ENCODE results near the gene GALNT2. TPM values are rescaled to one million over a fixed set of nuclear protein-coding genes. Genes with fewer than 3 reads are reported as not detected.

GALNT2 gene
- total RNA-seq, 1 experiment from 2014 or later: 42.8 TPM

DNA sequence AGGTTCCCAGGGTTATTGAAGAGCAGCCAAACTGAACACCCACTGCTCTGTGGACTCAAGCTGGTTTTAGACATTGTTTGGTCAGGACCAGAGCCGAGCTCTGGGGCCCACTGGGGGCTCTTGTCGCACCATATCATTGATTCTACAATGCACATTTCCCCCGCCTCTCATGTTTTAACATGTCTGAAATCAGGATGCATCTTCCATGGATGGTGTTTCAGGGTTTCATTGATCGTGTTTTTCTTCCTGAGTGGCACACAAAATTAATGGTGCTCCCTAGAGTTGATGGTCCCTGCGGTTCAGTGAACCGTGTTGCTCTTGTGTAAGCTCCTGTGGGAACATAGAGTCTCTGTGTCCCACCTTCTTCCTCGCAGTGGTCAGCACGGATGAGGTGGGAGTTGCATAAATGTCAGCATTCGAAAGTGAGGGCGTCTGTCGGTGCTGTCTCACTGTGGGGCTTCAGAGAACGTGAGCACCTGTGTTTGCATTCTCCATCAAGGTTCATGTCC lies 38.3 kb downstream of the GALNT2 start:
- DNase-seq (ENCODE audit: low spot score): no peak
- in situ Hi-C loops (cut with HindIII; ENCODE audit: low sequenced_read_pairs): no loop called here

DNA sequence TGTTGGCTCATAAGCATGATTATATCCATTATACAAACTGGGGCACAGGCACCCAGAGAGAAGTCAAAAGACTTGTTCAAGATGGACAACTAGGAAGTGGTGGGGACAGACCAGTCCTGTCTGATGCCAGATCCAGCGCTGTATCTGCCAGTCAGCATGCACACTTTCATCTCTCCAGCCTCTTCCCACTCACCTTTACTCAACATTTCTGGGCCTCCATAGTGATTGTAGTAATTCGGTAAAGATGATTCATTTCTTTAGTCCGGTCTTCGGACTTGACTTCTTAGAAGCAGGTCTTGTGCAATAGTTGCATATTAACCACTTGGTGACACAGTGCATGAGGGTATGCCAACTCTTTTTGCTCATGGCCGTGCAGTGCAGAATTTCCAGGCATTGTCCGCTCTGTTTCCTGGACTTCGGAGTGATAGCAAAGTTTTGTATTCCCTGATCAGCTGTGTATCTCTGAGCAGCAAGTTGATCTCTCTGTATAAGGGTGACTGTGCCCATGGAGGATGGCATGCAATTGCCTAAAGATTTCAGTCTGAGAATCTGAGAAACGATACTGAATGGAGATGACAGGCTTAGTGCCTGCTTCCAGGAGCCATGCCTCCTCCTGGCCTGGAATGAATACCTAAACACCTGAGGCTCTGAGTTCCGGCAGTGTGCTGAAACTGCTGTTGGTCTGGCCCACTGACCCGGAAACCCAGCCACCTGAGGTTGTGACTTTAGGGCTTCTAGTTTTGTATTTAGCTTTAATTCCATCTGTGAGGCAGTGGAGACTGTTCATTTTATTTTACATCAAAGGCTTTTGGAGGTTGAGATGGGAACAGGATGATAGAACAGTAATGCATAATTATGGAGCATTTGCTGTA lies 39.0 kb downstream of the GALNT2 start:
- in situ Hi-C loops (cut with HindIII; ENCODE audit: low sequenced_read_pairs): no loop called here
- no peak for DNase-seq (ENCODE audit: low spot score)

GRCh38 chr1:230107941-230108340 lies 40.9 kb downstream of the GALNT2 start:
- in situ Hi-C loops (cut with HindIII; ENCODE audit: low sequenced_read_pairs): no loop called here
- DNase-seq (ENCODE audit: low spot score): no peak

GRCh38 chr1:230108580-230108979 lies 41.5 kb downstream of the GALNT2 start:
- in situ Hi-C loops (cut with HindIII; ENCODE audit: low sequenced_read_pairs): no loop called here
- DNase-seq (ENCODE audit: low spot score): no peak

- in situ Hi-C loops (cut with HindIII; ENCODE audit: low sequenced_read_pairs): no loop called here
These were observed 42.0 kb downstream of the GALNT2 start for GRCh38 chr1:230109066-230109465.

DNA sequence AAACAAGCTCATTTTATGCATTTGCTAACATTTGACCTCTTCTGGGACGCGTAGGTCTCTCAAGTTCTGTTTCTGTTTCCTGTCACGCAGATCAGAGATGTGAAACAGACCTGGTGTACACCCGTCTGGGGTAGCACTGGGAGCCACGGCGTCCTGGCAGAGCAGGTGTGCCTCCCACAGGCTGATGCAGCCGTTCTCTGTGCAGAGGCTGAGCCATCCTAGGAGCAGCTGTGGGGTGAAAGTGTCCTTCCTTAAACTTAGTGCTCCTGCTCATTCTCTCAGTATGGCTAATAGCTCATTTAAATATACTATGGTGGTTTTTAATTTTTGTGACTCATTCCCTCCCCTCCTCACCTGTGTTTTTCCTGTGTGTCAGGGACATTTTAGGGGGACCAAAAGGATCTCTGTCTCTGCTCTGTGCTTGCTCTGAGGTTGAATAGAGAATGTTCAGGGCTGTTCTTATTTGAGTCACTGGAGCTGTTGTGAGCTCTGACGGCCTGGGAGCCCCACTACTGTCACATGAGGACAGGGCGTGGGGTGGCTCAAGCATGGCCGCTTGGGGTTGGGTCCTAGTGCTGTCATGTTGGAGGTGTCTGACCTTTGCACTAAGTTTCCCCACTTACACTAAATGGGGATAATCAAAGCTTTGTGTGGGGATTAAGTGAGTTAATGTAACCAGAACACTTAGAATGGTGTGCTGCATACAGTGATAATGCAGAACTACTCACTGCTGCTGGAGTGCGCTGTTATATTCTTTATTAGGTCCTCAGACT lies 43.0 kb downstream of the GALNT2 start:
- in situ Hi-C loops (cut with HindIII; ENCODE audit: low sequenced_read_pairs): no loop called here
- no peak for DNase-seq (ENCODE audit: low spot score)

More at GRCh38 chr1:230109066-230109465, 42.0 kb downstream of the GALNT2 start:
- DNase-seq (ENCODE audit: low spot score): no peak

DNA sequence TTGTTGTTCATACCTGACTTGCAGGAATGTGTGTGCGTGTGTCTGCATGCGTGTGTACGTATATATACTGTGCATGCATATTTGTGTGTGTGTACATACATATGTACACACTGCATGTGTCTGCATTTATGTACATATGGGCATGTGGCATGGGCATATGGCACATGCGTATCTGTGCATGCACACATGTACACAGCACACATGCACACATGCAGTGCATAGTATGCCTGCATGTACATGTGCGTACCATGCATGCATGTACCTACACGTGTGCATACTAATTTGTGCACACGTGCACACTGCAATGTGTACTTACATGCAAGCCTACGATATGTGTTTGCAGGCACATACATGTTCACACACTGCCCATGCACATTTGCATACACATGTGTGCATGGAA lies 43.9 kb downstream of the GALNT2 start:
- DNase-seq (ENCODE audit: low spot score): no peak

DNA sequence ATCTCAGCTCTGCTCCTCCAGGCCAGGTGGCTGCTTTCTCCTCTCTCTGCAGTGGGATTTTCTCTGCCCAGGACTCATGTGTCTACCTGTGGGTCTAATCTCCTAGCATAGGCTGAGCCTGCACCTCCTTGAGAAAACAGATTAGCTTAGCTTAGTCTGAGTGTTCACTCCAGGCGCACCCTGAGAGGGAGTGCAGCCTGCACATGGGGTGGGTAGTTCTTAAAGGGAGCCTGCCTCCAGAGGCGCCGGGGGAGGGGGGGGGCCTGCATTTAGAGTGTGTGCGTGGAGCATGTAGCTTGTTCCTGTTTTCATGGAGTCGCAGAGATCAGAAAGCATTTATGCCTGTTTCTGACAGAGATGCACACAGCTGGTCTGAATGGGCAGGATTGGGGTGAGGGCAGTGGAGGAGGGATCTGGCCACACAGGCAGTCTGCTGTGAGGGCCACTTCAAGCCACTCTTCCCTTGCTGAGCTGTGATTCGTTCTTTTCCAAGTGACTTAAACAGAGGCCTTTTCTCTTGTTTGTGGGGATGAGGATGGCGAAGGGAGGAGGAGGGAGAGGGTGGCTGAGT lies 45.2 kb downstream of the GALNT2 start:
- in situ Hi-C loops (cut with HindIII; ENCODE audit: low sequenced_read_pairs): no loop called here
- no peak for DNase-seq (ENCODE audit: low spot score)

More for the DNA sequence above, 43.9 kb downstream of the GALNT2 start:
- in situ Hi-C loops (cut with HindIII; ENCODE audit: low sequenced_read_pairs): no loop called here

DNA sequence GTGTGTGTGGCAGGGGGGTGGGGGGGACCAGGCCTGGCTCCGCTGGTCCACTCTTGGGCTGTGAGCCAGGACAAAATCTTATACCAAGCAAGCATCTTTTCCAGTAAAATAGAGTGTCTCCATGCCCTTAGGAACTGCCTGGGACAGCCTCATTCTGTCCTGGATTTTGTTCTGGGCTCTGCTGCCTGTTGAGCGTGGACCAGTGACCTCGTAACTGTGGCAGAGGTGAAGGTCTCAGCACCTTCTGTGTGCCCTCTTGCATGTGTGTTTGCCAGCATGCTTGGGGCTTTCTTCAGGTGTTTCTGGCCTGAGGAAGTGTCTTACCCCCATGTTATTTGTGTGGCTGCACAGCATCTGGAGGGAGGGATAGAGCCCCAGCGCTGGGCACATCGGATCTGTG lies 45.7 kb downstream of the GALNT2 start:
- DNase-seq (ENCODE audit: low spot score): no peak
- in situ Hi-C loops (cut with HindIII; ENCODE audit: low sequenced_read_pairs): no loop called here

DNA sequence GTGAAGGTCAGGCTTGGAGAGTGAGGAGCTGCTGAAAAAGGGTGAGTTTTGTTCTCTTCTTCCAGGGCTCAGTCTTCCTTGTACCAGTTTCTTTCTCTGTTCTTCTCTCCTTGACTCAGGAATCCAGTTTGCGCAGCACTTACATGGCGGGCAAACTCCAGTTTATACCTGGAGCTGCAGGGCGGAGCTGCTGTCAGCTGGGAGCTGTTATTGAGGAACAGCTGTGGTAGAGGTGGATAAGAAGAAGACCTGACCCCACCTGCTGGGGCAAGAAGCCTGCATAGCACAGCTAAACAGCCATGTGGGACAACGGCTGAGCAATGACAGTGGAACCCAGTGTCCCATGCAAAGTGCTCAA lies 46.2 kb downstream of the GALNT2 start:
- DNase-seq (ENCODE audit: low spot score): no peak
- in situ Hi-C loops (cut with HindIII; ENCODE audit: low sequenced_read_pairs): no loop called here

DNA sequence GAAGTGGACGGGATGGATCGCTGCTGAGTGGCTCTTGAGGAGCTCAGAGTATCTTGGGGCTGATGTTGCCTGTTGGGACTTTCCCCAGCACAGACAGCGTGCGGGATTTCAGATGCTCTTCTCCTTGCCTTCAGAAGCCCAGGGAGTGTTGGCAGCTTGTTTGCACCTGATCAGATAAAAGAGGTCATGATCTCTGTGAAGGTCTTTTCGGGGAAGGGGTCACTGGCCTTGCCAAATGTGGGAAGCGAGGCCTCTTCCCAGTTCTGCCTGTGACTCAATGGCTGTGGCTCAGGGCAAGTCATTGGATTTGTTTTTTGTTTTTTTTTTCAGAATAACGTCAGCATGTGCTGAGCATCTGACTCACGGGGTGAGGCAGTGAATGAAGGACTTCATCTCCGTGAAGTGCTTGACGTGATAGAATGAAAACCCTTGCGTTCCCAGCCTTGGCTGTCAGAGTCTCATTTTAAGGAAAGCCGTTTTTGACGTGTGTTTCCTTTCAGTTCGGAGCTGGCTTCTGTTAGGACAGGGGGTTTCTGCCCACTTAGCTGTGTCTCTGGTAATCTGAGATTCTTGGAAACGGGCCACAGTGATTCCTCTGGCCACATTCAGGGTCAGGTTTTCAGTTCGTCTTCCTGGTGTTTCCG lies 46.7 kb downstream of the GALNT2 start:
- DNase-seq (ENCODE audit: low spot score): no peak
- in situ Hi-C loops (cut with HindIII; ENCODE audit: low sequenced_read_pairs): no loop called here

- in situ Hi-C loops (cut with HindIII; ENCODE audit: low sequenced_read_pairs): no loop called here
These were observed 47.2 kb downstream of the GALNT2 start for GRCh38 chr1:230114237-230114651.

GRCh38 chr1:230117694-230118093 lies 50.7 kb downstream of the GALNT2 start:
- no peak for DNase-seq (ENCODE audit: low spot score)
- in situ Hi-C loops (cut with HindIII; ENCODE audit: low sequenced_read_pairs): no loop called here

More at GRCh38 chr1:230114237-230114651, 47.2 kb downstream of the GALNT2 start:
- no peak for DNase-seq (ENCODE audit: low spot score)

- in situ Hi-C loops (cut with HindIII; ENCODE audit: low sequenced_read_pairs): no loop called here
- no peak for DNase-seq (ENCODE audit: low spot score)
These were observed 52.3 kb downstream of the GALNT2 start for GRCh38 chr1:230119340-230119739.

GRCh38 chr1:230120289-230120920 lies 53.4 kb downstream of the GALNT2 start:
- DNase-seq (ENCODE audit: low spot score): no peak
- in situ Hi-C loops (cut with HindIII; ENCODE audit: low sequenced_read_pairs): no loop called here

- in situ Hi-C loops (cut with HindIII; ENCODE audit: low sequenced_read_pairs): no loop called here
- no peak for DNase-seq (ENCODE audit: low spot score)
These were observed 53.9 kb downstream of the GALNT2 start for GRCh38 chr1:230120921-230121381.

DNA sequence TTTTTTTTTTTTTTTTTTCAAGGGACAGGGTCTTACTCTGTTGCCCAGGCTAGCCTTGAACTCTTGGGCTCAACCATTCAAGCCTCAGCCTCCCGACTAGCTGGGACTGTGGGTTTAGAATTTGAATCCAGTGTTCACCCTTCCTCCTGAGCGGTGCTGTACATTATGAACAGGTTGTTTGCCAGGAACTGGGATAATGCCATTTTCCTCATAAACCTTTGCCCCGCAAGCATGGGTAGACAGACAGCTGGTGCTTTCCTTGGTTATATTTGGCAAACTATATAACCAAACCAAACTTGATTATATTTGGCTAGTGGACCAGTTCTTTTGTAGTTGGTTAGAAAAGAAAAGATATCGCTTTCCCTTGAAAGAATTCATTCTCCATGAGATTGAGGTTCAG lies 54.9 kb downstream of the GALNT2 start:
- DNase-seq (ENCODE audit: low spot score): no peak
- in situ Hi-C loops (cut with HindIII; ENCODE audit: low sequenced_read_pairs): no loop called here

DNA sequence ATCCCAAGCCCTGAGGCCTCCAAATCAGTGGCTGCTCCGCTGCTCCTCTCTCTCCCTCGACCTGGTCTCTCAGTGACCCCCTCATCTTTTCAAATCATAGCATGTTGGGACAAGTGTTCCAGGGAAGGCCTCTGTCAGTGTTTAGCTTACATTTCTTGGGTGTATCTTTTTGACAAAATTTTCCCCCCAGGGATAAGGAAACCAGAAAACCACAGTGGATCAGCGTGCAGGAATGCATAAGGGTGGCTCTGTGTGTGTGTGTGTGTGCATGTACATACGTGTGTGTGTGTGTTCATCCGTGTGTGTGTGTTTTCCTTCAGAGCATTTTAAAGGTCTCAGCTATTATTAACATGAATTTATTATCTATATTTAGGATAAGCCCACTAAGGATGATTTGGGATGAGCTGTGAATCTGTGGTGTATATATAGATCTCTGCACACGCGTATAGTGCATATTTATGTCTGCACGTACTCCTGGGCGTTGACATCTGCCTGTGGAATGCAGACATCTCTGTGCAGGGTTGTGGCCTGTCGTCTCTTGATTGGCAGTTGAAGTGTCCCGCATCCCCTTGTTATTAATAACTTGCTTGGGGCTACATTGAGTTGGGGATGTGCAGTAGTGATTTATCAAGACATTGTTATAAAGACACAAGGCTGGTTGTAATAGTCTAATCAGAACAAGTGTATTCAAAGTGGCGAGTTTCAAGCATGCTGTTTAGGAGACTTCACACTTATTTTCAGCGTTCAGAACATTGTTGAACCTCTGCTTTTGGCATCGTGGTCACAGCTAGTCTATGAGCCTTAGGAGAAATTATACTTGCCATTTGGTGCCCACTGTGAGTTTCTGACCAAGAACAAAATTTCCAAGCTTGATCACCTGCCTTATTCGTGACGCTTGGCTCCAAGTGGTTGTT lies 55.6 kb downstream of the GALNT2 start:
- in situ Hi-C loops (cut with HindIII; ENCODE audit: low sequenced_read_pairs): no loop called here
- DNase-seq (ENCODE audit: low spot score): no peak

Data from G401 (cell line).